Hematopoietic multipotent progenitor cell treated with erythropoietin and hydrocortisone succinate and interleukin-3 and kit ligand, for 17 days (in vitro differentiated cells): Measurements from ENCODE around the gene HECA.

ENCODE experiments used
- DNase-seq: peaks from one replicate; pipeline ENCODE4 v3.0.0-alpha.2; 2015; ENCODE audit warnings: low spot score

The HECA gene

DNA sequence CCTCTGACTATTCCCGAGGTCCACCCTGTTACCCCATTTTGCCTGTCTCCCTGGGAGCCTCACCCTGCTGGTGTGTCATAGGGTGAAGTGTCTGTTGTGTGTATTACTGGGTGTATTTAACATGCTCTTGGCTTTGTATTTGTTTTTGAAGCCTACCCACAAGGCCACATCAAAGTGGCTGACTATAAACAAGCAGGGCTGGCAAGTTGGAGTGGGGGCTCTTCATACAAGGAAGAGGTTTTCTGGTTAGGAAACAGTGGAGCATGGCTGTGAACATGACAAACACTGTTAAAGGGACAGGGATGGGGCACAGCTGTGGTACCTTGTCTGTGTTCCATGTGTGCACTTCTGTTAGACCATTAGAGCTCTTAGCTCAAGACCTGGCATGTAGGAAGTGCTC, 26.3 kb downstream of the HECA start:
- DNase-seq, result no peak

DNA sequence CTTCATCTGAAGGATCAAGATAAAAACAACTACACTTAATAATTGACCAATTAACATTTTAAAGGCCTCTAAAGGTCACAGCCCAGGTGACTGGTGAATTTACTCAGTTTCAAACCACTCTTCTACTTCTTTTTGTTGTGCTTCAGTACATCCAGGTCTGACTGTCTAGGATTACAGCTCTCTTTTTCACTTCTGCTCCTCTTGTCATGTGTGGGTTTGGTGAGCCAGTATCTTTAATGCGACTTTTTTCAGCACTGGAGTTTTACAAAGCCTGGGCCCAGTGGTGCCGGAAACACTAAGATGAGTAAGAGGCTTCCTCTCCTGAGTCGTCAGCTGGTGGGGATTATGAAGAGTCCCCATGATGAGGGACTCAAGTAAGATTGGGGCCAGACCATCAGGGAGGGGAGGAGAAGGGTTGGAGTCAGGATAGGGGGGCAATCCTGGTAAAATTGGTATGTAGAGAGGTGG, 27.0 kb downstream of the HECA start:
- DNase-seq, result no peak

DNA sequence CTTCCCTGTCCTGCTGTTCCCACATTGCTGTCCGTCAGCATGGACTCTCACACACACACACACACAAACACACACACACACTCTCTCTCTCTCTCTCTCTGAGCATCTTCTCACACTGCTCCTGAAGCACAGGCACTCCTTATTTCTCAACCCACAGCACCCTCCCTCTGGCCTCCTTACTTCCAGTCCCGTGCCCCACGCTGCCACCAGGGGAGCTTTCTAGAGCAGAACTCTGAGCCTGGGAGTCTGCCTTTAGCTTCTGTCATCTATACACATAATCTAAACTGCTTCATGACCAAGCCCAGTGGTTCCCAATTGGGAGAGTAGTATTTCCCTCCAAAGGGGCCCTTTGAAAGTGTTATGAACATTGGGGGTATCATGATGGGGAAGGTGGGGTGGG, 29.1 kb downstream of the HECA start:
- DNase-seq, result no peak

DNA sequence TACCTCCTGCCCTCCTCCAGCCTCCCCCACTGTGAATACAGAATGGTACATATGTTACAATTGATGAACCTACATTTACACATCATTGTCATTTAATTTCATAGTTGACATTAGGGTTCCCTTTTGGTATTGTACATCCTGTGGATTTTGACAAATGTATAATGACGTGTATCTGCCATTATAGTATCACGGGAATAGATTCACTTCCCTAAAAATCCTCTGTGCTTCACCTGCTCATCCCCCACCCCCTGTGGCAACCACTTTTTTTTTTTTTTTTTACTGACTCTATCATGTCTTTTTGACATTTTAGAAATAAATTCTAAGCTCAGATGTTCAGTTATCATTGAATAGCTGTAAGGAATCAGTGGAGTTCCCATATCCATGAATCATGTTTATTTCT, 30.4 kb downstream of the HECA start:
- no peak for DNase-seq

DNA sequence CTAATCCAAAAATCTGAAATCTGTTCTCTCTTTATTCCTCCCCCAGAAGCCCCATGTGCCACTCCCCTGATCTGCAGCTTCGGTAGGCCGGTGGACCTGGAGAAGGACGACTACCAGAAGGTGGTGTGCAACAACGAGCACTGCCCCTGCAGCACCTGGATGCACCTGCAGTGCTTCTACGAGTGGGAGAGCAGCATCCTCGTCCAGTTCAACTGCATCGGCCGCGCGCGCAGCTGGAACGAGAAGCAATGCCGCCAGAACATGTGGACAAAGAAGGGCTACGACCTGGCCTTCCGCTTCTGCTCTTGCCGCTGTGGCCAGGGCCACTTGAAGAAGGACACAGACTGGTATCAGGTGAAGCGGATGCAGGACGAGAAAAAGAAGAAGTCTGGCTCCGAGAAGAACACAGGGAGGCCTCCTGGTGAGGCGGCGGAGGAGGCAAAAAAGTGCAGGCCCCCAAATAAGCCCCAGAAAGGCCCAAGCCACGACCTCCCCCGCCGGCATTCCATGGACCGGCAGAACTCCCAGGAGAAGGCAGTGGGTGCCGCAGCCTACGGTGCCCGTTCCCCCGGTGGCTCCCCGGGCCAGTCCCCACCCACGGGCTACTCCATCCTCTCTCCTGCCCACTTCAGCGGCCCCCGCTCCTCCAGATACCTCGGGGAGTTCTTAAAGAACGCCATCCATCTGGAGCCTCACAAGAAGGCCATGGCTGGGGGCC, 31.5 kb downstream of the HECA start:
- no peak for DNase-seq

DNA sequence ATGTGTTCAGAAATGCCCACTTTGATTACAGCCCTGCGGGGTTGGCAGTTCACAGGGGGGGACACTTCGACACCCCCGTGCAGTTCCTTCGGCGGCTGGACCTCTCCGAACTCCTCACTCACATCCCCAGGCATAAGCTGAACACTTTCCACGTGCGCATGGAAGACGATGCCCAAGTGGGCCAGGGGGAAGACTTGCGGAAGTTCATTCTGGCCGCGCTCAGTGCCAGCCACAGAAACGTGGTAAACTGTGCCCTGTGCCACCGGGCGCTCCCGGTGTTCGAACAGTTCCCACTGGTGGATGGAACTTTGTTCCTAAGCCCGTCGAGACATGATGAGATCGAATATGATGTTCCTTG, 32.1 kb downstream of the HECA start:
- no peak for DNase-seq

DNA sequence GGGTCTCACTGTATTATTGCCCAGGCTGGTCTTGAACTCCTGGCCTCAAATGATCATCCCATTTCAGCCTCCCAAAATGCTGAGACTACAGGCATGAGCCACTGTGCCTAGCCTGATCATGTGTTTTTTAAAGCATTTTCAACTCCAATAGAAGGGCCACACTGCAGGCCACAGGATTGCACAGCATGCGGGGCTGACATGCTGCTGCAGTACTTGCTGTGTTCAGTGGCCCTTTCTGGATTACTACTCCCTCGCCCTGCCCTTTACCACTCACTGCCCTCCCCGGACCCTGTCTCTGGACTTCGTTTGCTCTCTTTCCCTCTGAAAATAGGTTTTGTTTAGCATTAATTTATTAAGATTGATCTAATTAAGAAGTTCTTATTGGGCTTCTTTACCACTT, 37.3 kb downstream of the HECA start:
- no peak for DNase-seq

DNA sequence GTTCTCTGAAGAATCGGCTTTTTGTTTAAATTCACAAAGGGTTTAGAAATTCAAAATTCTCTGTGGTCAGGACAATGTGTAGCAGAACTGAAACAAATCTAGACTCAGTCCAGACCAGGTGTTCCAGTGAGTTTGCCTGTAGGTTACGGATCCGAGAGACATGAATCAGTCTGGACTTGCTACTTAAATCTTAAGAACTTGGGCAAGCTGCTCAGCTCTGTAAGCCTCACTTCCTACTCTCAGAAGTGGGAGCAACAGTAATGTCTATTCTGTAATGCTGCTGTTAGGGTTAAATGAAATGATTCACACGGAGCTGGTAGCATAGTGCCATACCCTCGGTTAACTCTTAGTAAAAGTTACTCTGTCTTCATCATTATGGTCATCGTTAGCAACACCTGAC, 37.7 kb downstream of the HECA start:
- DNase-seq, result no peak

DNA sequence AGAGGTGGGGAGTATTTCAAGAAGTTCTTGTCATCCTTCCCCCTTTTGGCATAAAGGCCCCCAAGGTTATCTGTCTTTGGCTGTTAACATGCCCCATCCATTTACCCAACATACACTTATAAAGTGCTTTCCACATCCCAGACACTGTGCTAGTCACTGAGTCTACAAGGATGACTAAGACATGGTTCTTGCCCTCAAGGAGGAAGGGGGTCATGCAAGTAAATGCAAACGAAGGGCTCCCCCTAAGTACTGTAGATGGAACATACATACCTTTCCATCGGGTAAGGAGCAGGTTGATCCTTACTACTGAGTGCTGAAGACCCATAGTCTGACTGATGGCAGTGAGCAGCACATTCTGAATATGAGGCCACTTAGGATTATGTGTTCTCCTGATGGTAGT, 38.3 kb downstream of the HECA start:
- DNase-seq, result peak; percentile 24

DNA sequence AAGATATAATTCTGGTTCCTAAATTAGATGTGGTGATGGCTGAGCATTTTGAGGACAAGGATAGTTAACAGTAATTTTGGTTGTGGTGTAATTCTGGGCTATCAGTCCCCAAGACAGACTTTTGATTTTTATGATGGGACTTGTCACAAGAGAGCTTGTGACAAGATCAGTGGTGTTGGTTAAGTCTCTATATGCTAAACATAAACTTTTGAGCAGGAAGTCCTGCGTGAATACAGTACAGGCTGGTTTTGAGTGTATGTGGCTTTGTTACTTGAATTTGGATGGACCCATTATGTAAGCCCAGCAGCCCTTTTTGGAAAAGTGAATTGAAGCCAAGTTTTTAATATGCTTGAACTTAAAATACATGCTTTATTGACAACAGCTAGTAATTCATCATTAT, 38.9 kb downstream of the HECA start:
- DNase-seq, result no peak

DNA sequence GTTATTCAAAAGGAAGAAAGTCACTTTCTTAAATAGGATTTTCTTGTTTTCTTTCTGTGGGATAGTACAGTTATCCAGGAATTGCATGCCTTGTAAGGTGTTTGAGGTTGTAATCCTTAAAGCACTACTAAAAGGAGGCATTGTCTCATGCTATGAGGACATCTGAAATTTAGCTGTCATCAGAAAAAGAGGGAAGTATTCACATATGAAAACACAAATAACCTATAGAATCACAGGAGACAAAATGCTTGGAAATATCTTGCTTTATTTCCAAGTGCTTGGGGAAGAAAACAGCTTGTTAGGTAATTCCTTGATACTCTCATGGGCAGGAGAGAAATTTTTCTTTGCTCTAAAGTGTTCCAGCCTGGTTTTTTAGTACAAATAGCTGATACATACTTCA, 40.1 kb downstream of the HECA start:
- no peak for DNase-seq

DNA sequence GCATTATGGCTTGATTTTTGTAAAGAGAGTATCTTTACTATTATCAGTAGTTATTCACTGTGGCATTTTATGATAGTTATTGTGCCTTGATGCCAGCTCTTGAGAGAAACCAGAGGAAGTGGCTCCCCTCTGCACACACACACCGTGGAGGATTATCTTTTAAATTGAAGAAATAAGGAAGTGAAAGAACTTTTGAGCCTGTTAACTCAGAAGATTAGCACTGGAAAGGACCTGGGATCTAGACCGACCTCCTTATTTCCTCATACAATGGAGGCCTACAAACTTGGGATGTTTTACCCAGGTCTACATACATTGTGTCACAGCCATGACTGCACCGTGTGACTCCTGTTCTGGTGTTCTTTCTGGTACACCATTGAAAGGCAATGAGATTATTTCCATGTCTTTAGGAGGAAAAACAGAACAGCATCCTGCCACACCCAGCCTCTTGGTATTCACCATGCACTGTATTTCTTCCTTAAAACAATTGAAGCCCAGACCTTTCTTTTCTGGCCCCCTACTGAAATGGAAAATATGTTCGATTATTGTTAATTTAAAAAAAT, 40.6 kb downstream of the HECA start:
- DNase-seq, result no peak

DNA sequence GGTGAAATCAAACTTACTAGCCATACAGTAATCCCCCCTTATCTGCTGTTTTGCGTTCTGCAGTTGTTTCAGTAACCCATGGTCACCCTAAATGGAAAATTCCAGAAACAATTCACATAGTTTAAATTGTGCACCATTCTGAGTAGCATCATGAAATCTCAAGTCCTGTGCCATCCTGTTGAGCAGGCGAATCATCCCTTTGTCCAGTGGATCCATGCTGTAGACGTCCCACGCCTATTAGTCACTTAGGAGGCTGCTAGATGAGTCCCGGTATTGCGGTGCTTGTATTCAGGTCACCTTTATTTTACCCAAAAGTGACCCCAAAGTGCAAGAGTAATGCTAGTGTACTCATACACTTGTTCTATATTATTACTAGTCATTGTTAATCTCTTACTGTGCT, 46.4 kb downstream of the HECA start:
- no peak for DNase-seq

DNA sequence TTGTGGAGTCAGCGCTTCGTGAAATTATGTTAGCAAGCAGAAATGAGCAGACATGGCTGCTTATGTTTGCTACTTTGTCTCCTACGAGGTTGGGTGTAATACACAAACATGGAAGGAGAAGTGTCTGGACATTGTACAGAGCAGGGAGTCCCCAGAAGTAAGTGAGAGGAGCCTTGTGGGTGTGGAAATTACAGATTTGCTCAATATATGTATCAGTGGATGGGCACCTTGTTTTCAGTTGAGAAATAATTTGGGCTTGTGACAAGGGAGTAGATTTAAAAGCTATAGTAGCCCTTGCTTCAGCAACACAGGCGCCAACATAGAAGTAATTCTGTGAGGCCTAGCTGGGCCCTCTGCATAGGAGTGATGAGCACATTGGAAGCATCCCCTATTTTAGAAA, 49.2 kb downstream of the HECA start:
- no peak for DNase-seq

DNA sequence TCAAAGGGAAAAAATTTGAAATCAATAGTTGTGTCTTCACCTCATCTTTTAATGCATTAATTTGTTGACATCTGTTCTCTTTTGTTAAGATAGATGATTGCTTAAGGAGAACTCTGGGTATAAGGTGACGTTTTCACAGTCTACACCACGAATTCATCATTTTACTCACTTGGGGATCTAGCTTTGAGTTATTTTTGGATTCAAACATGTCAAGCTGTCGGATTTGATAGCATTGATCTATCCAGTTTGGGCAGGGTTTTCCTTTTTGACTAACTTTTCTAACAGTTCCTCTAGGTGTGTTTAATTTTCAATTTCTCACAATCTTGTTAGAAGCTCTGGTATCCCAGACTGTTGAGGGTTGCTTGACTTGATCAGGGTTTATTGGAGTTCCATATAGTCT, 49.6 kb downstream of the HECA start:
- no peak for DNase-seq

DNA sequence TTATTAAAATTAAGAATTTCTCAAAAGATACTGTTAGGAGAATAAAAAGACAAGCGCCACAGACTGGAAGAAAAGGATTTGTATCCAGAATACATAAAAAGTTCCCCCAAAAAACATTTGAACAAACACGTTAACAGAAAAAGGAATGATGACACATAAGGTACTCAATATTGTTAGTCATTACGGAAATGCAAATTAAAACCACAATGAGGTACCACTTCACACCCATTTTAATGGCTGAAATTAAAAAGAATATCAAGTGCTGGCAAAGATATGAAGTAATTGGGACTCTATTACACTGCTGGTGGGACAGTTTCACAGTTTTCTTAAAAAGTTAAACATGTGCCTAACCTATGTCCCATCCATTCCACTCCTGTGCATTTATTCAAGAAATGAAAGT, 51.4 kb downstream of the HECA start:
- no peak for DNase-seq

DNA sequence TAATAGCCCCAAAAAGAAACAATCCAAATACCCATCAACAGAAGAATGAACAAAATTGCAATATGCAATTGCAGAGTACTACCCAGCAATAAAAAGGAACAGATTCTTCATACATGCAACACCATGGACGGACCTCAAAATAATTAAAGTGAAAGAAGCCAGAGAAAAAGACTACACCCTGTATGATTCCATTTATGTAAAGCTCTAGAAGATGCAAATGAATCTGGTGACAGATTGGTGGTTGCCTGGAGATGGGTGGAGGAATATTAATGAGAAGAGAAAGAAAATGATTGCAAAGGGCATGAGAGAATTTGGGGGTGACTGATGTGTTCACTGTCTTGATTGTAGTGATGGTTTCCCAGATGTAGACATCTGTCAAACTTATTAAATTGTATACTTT, 51.8 kb downstream of the HECA start:
- no peak for DNase-seq

DNA sequence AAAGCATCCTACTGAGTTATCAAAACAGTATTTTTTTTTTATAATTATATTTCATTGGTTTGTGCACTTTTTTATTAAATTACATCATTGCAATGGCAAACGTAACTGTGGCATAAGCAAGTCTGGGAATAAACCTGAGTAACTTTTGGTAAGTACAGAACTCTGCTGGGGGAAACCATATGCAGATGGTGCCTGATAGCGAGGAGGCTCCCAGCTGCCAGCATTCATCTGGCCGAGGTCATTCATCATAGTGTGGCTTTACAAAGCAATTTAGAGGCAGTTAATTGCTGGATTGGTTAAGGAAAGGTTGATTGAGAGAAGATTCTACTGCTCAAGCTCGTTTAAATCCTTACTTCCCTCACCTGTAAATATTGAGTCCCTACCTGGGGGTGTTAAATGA, 52.6 kb downstream of the HECA start:
- DNase-seq, result no peak

DNA sequence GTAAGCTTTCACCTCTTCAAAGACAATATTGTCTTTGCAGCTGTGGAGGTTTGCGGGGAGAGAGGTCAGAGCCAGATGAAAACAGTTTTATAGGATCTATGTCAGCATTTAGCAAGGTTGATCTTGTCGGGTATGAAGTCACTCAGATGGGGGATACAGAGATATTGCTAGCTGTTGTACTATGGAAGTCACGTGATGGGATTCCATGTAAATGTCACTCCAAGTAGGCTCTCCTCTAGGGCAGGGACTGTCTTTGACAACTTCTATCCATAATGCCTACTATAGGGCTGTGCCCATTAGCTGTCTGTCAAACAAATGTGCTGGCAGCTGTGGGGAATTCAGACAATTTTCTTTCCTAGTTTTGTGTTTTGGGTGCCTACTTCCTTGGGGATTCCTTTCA, 54.8 kb downstream of the HECA start:
- DNase-seq, result no peak

DNA sequence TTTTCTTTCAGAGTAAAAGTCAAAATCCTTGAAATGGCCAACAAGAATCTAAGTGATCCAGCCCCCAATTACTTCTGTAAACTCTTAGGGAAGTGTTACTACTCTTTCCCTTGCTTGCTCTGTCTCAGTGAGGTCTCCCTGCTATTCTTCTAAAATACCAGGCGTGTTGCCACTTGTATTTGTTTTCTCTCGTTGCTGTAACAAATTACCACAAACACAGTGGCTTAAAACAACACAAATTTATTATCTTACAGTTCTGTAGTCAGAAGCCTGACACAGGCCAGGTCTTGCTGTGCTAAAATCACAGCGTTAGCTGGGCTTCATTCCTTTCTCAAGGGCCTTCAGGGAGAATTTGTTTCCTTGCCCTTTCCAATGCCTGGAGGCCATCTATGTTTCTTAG, 59.9 kb downstream of the HECA start:
- DNase-seq, result no peak

DNA sequence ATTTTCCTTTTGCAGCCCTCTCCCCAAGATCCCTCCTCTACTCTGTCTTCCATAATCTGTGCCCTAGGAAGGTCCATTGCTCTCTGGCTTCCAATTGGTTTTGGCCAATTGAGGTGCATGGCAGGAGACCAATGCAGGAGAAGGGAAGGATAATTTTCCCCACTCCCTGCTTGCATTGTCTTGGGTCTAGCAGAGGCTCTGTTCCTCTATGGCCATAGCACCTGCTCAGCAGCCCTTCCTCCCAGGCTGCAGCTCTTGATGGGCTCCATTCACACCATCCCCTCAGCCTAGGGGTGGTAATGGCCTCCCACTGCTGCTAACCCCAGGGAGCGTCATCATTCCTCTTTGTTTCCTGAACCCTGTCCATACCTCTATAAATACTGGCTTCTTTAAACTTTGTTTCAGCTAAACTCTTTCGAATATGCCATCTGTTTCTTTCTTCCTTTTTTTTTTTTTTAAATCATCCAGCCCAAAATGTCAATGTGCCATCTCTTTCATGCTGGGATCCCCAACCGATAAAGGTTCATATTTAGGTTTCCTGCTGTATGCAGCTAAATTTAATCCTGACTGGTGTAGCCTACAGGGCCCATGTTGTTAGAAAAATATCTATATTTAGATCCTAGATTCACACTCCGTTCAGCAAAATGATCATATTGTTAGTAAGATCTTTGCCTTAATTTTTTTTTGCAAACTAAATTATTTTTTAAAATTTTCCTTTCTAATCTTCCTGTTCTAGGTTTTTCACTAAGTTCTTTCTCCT, 63.8 kb downstream of the HECA start:
- no peak for DNase-seq

DNA sequence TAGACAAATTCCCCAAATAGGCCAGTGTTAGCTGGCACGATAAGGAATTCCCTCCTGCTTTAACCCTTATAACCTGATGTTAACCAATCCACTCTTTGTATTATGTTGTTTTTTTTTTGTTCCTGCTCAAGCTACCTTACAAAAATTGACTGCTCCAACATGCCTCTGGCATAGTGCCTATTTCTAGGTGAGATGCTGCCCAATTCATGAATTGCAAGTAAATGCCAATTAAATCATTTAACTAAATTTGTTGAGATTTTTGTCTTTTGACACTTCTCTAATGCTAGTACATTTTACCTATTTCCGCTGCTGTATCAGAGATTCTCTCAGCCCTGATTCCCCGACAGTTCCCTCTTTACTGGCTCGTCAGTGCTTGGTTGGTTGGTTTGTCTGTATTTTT, 66.5 kb downstream of the HECA start:
- DNase-seq, result no peak

DNA sequence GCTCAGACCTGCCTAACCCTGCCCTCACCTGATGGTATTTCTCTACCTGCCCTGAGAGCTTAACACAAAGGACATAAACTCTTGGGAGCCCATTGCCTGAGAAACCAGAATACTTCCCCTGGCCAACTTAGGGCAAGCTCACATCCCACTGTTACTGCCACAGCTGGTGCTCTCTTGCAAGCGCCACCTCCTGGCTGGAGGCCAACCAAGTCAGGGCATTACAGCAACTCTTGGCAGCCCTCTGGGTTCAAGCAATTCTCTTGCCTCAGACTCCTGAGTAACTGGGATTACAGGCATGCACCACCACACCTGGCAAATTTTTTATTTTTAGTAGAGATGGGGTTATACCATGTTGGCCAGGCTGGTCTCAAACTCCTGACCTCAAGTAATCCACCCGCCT, 70.1 kb downstream of the HECA start:
- no peak for DNase-seq

DNA sequence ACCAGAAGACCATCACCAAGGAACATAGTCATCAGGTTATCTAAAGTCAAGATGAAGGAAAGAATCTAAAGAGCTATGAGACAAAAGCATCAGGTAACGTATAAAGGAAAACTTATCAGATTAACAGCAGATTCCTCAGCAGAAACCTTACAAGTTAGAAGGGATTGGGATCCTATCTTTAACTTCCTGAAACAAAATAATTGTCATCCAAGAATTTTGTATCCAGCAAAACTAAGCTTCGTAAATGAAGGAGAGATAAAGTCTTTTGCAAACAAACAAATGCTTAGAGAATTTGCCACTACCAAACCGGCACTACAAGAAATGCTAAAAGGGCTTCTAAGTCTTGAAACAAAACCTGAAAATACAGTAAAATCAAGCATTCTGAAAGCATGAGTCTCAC, 71.0 kb downstream of the HECA start:
- DNase-seq, result no peak
